Right forelimb (tissue), 1 donor: ENCODE data around the gene RABGAP1L.

Experiments used
- DNase-seq: peaks from one replicate; pipeline ENCODE4 v3.0.0-alpha.2; 2018

RABGAP1L gene

GRCh38 chr1:174949645-174950044, 790.3 kb downstream of the RABGAP1L start:
- DNase-seq, result no peak

GRCh38 chr1:174953285-174954072, 794.2 kb downstream of the RABGAP1L start:
- no peak for DNase-seq

- DNase-seq, result no peak
These were observed 794.7 kb downstream of the RABGAP1L start for GRCh38 chr1:174954073-174954460.

GRCh38 chr1:174954671-174955669, 795.6 kb downstream of the RABGAP1L start:
- DNase-seq, result no peak

GRCh38 chr1:174956086-174956485, 796.8 kb downstream of the RABGAP1L start:
- DNase-seq, result no peak

- DNase-seq, result no peak
These were observed 797.7 kb downstream of the RABGAP1L start for GRCh38 chr1:174956976-174957375.

- DNase-seq, result no peak
These were observed 798.5 kb downstream of the RABGAP1L start for GRCh38 chr1:174957829-174958228.

- no peak for DNase-seq
These were observed 799.1 kb downstream of the RABGAP1L start for GRCh38 chr1:174958396-174958795.

GRCh38 chr1:174960362-174960761, 801.0 kb downstream of the RABGAP1L start:
- DNase-seq, result no peak

GRCh38 chr1:174963529-174964125, 804.3 kb downstream of the RABGAP1L start:
- no peak for DNase-seq

- DNase-seq, result no peak
These were observed 805.1 kb downstream of the RABGAP1L start for GRCh38 chr1:174964261-174964971.

GRCh38 chr1:174964972-174965361, 805.6 kb downstream of the RABGAP1L start:
- DNase-seq, result no peak

GRCh38 chr1:174965362-174966007, 806.2 kb downstream of the RABGAP1L start:
- no peak for DNase-seq

GRCh38 chr1:174966008-174966572, 806.8 kb downstream of the RABGAP1L start:
- no peak for DNase-seq

- DNase-seq, result no peak
These were observed 808.8 kb downstream of the RABGAP1L start for GRCh38 chr1:174967845-174968705.

GRCh38 chr1:174968750-174969244, 809.5 kb downstream of the RABGAP1L start:
- DNase-seq, result no peak

- DNase-seq, result no peak
These were observed 810.7 kb downstream of the RABGAP1L start for GRCh38 chr1:174969977-174970376.

GRCh38 chr1:174971466-174971865, 812.1 kb downstream of the RABGAP1L start:
- no peak for DNase-seq

- DNase-seq, result no peak
These were observed 812.6 kb downstream of the RABGAP1L start for GRCh38 chr1:174971902-174972301.

- DNase-seq, result no peak
These were observed 815.4 kb downstream of the RABGAP1L start for GRCh38 chr1:174974711-174975119.
